Progenitor cell of endocrine pancreas (in vitro differentiated cells): ENCODE results near the gene SPINK2. TPM values are rescaled to one million over a fixed set of nuclear protein-coding genes. Genes with fewer than 3 reads are reported as not detected.
A peak's percentile ranks its signal among the peaks of the same experiment; 100 is the strongest.

Experiments
- DNase-seq: peaks from one replicate; pipeline ENCODE4 v3.0.0; 2021; ENCODE audit warnings: low spot score; ENCODE audit not compliant: unreplicated experiment
- H3K27ac Mint-ChIP-seq: 2 replicates; pipeline ENCODE4 v1.8.0; 2021; ENCODE audit warnings: mild to moderate bottlenecking, moderate library complexity, mixed read lengths
- H3K27me3 Mint-ChIP-seq: 2 replicates; pipeline ENCODE4 v1.8.0; 2021; ENCODE audit warnings: mixed read lengths
- H3K36me3 Mint-ChIP-seq: 2 replicates; pipeline ENCODE4 v1.8.0; 2022; ENCODE audit warnings: mixed read lengths; ENCODE audit not compliant: insufficient read depth
- H3K4me1 Mint-ChIP-seq: 2 replicates; pipeline ENCODE4 v1.8.0; 2021; ENCODE audit warnings: low read depth, mixed read lengths
- H3K4me3 Mint-ChIP-seq: 2 replicates; pipeline ENCODE4 v1.8.0; 2021; ENCODE audit warnings: low read depth, mild to moderate bottlenecking, moderate library complexity, mixed read lengths
- H3K9me3 Mint-ChIP-seq: 2 replicates; pipeline ENCODE4 v1.8.0; 2021; ENCODE audit warnings: low read depth, mixed read lengths
- total RNA-seq: library from RNA; stranded (reverse); gene quantifications from 2 replicates; pipeline ENCODE4 v1.2.1, GENCODE V29; 2021
- TF ChIP-seq, protein P1 (sequence below): fragments of 200-600 bp; sonication (generic); IDR thresholded peaks from one replicate; pipeline ENCODE4 v1.5.0; 2021; ENCODE audit warnings: antibody characterized with exemption, mild to moderate bottlenecking; ENCODE audit not compliant: unreplicated experiment

SPINK2 gene
- total RNA-seq, 1 donor from 2014 or later, result not detected

DNA sequence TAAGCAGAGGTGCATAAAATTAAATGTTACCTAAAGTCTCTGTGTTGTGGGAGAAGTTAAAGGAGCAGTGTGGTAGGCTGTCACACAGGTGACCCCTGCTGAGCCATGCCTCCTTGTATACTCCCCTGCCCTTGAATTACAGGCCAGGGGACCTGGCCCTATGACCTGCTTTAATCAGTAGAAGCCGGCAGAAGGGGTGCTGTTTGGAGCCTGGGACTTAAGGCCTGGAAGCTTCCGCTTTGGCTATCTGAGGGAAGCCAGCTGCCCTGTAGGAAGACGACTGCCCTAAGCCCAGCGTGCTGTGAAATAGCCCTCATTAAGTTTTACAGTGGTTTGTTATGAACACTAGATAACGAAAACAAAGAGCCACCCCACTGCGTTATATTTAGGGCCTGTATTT is 34.1 kb downstream of the SPINK2 start:
- no peak overlapping the region for H3K4me3 Mint-ChIP-seq
- TF ChIP-seq, protein P1, sequence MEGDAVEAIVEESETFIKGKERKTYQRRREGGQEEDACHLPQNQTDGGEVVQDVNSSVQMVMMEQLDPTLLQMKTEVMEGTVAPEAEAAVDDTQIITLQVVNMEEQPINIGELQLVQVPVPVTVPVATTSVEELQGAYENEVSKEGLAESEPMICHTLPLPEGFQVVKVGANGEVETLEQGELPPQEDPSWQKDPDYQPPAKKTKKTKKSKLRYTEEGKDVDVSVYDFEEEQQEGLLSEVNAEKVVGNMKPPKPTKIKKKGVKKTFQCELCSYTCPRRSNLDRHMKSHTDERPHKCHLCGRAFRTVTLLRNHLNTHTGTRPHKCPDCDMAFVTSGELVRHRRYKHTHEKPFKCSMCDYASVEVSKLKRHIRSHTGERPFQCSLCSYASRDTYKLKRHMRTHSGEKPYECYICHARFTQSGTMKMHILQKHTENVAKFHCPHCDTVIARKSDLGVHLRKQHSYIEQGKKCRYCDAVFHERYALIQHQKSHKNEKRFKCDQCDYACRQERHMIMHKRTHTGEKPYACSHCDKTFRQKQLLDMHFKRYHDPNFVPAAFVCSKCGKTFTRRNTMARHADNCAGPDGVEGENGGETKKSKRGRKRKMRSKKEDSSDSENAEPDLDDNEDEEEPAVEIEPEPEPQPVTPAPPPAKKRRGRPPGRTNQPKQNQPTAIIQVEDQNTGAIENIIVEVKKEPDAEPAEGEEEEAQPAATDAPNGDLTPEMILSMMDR, result no peak
- no peaks in the 10 kb centered on the region for H3K36me3 Mint-ChIP-seq
- DNase-seq, result no peak
- no peaks in the 10 kb centered on the region for H3K9me3 Mint-ChIP-seq
- no peak overlapping the region for H3K27ac Mint-ChIP-seq
- H3K27me3 Mint-ChIP-seq, result peaks cover 5% of the 10 kb centered on the region
- peaks cover 3% of the 10 kb centered on the region for H3K4me1 Mint-ChIP-seq

GRCh38 chr4:56786955-56787354 is 34.5 kb downstream of the SPINK2 start:
- Mint-ChIP-seq H3K9me3 (no peaks in the 10 kb centered on the region), H3K4me1 (peaks cover 3% of the 10 kb centered on the region), H3K36me3 (no peaks in the 10 kb centered on the region), H3K27me3 (peaks cover 5% of the 10 kb centered on the region), H3K27ac (no peak overlapping the region), H3K4me3 (no peak overlapping the region)
- TF ChIP-seq, protein P1, result no peak
- no peak for DNase-seq

GRCh38 chr4:56783986-56784385 is 37.5 kb downstream of the SPINK2 start:
- no peak overlapping the region for H3K4me3 Mint-ChIP-seq
- H3K27me3 Mint-ChIP-seq, result peaks cover 5% of the 10 kb centered on the region
- peaks cover 3% of the 10 kb centered on the region for H3K4me1 Mint-ChIP-seq
- DNase-seq, result no peak
- TF ChIP-seq, protein P1, result no peak
- no peaks in the 10 kb centered on the region for H3K36me3 Mint-ChIP-seq
- H3K27ac Mint-ChIP-seq, result no peak overlapping the region
- H3K9me3 Mint-ChIP-seq, result no peaks in the 10 kb centered on the region

GRCh38 chr4:56782019-56782418 is 39.5 kb downstream of the SPINK2 start:
- no peaks in the 10 kb centered on the region for H3K9me3 Mint-ChIP-seq
- TF ChIP-seq, protein P1, result no peak
- peaks cover 5% of the 10 kb centered on the region for H3K27me3 Mint-ChIP-seq
- H3K4me3 Mint-ChIP-seq, result no peak overlapping the region
- H3K27ac Mint-ChIP-seq, result peak overlapping the region; percentile 37
- DNase-seq, result no peak
- H3K4me1 Mint-ChIP-seq, result peaks cover 5% of the 10 kb centered on the region
- no peaks in the 10 kb centered on the region for H3K36me3 Mint-ChIP-seq

GRCh38 chr4:56773346-56773745 is 48.2 kb downstream of the SPINK2 start:
- H3K36me3 Mint-ChIP-seq, result no peaks in the 10 kb centered on the region
- H3K27ac Mint-ChIP-seq, result no peak overlapping the region
- H3K9me3 Mint-ChIP-seq, result no peaks in the 10 kb centered on the region
- no peak for DNase-seq
- no peaks in the 10 kb centered on the region for H3K27me3 Mint-ChIP-seq
- H3K4me3 Mint-ChIP-seq, result no peak overlapping the region
- H3K4me1 Mint-ChIP-seq, result peaks cover 2% of the 10 kb centered on the region
- TF ChIP-seq, protein P1, result no peak
